Nucleus accumbens (tissue), 56 donors: ENCODE results near the gene ILK.

ENCODE experiments used
- DNase-seq, 56 donors: peaks; one replicate each; lab custom pipeline; 2025; lab: John Stamatoyannopoulos, UW

ILK gene

GRCh38 chr11:6603287-6604080, at the start of gene ILK, which contains the start of gene RRP8:
Gene ILK (plus strand): TSS chr11:6603774. CDS start chr11:6604272, 498 bp downstream.
Gene RRP8 (minus strand): TSS chr11:6603616. CDS start chr11:6603502, 114 bp downstream.
- DNase-seq: peak in 55 of 56 donors; percentile 48 to 92 (median 85)

GRCh38 chr11:6554828-6555706, 48.5 kb upstream of the ILK start:
- DNase-seq: no peak

GRCh38 chr11:6556139-6556949, 47.2 kb upstream of the ILK start:
- DNase-seq: no peak

DNA sequence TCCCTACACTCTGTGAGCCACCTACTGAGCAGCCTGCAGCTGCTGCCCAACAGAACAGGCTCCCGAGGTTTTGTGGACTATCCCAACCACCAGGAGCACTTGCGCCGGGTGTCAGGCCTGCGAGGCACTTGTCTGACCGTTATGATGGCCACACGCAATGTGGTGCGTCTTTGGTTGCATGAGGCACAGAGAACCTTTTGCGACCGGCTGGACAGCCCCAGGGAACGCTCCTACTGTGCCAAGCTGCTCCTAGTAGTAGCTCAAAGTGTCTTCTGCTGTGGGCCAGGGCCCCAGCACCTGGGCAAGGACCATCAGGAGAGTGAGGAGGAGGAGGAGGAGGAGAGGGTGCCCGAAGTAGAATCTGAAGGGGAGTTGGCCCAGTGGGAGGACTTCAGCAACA, 46.5 kb upstream of the ILK start:
- DNase-seq: no peak

DNA sequence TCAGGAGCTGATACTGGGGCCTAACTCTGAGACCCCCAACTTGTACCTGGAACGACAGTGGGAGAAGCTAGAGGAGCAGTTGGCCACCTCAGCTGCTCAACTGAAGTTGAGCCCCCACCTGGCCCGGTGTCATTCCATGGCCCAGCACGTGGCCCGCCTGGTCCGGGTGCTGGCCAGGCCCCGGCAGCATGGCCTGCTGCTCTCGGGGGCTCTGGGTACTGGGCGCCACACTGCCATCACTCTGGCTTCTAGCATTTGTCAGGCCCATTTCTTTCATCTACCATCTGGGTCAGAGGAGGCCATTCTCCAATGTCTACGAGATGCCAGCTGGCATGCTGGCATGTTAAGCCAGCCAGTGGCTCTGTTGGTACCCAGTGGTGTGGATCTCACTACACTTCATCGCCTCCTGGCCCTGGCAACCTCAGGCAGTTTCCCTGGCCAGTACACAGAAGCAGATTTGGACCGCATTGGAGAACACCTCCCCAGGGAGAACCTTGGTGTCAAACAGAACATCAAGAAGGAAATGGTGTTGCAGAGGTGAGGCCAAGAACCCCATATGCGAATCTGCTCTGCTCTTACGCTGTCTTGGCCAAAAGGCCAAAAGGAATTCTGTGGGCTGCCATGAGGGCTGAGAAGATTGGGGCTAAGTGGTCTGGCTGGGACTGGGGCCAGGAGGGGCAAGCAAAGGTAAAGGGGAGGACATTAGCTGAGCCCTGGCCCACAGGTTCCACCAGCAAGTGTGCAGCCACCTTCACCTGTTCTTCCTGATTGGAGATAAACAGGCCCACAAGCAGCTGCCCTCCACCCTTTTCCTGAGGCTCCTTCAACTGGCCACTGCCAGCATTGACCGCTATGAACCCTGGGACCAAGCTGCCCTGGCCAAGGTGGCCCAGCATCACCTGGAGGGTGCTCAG, 45.6 kb upstream of the ILK start:
- DNase-seq: no peak

DNA sequence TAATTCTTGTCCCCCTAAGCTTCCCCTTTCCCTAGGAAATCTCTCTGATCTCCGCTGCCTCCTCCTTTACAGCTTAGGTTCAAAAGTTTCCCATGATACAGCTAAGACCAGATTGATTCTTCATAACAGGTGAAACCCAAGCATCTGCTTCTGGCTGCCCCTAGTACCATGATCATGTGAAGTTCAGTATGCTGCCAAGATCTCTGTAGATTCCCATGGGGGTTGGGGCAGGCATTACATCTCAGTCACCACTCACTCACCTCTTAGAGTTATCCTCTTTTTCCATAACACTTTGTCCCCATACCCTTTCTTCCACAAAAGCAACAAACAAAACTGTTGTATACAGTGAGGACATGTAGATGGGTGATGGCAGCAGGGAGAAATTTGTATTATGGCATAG, 44.2 kb upstream of the ILK start:
- no peak for DNase-seq

- no peak for DNase-seq
Observed at GRCh38 chr11:6561288-6561687, 42.3 kb upstream of the ILK start.

DNA sequence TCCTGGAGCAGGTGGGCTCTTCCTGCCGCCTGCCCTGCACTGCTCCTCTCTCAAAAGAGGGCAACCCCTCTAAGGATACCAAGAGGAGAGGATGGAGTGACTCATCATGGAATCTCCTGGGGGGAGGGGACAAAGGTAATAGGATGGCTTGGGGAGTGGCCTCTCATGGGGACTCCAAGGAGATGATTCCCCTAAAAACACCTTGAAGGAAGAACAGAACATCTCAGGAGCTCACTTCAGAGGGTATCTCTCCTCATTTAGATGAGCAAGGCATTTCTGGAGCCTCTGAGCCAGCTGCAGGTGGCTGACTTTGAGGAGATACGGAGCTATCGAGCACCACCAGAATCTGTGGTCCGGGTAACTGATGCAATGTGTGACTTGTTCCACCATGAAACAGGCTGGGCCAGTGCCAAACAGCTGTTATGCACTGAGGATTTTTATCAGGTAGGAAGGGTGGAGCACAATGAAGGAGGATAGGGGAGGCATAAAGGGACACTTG, 40.4 kb upstream of the ILK start:
- DNase-seq: no peak

DNA sequence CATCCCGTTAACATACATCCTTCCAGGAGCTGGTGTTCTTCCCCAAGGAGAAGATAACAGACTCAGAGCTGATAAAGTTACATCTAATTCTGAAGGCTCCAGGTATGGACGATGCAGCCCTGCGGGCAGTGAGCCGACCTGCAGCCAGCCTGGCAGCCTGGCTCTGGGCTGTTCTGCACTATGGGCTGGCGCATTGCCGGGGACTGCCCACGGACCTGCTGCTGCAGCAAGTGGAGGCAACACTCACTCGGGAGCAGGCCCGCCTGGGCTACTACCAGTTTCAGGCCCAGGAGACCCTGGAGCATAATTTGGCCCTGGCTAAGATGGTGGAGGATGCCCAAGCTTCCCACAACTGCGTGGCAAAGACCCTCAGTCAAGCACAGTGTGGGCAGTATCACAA, 39.9 kb upstream of the ILK start:
- no peak for DNase-seq

GRCh38 chr11:6565325-6565724, 38.2 kb upstream of the ILK start:
- no peak for DNase-seq

DNA sequence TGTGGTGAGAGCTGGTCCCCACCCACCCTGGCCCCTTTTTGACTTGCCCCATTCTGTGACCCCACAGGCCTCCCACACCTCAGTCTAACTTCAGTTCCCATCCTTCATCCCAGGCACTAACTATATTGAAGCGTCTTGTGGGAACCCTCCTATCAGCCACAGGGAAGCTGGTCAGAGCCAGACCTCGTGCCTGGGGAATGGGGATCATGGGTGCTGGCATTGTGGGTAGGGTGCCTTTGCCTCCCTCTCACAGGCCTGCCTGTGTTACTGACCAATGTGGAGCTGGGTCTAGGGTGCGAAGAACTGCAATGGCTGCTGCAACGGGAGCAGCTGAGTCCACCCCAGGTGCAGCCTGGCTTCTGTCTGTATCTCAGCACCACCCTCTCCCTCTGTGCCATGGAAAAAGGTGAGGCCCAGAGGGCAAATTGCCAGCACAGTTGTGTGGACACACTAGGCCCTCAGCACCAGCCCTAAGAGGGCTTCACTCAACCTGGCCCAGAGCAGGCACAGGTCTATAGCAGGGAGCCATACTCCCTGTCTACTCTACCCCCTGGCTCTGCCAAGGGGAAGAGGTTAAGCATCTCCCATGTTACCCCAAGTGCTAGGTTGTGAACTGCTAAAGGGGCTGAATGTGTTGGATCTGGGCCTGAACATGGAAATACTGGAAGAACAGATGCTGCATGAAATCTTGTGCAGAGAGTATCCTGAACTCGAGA, 37.4 kb upstream of the ILK start:
- no peak for DNase-seq

DNA sequence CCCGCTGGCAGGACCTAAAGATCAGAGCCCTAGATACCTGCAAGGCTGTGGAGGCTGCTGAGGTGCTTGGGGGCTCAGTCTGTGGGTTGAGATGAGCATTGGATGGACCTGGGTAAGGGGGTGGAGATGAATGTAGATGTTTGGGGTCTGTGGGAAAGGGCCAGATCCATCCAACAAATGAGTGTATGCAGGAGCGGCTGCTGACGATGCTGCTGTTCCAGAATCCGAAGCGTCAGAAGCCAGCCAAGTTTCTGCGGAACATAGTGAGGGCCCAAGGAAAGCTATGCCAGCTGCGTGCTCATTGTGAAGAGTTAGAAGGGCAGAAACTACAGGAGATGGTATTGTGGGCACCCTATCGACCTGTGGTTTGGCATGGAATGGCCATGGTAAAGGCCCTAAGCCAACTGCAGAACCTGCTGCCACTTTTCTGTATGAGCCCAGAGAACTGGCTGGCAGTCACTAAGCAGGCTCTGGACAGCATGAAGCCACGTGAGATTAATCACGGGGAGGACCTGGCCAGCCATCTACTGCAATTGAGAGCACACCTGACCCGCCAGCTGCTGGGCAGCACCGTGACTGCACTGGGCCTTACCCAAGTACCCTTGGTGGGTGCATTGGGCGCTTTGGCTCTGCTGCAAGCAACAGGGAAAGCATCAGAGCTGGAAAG, 36.7 kb upstream of the ILK start:
- DNase-seq: peak in 4 of 56 donors; percentile 38 to 42 (median 39)

- DNase-seq: no peak
Observed at GRCh38 chr11:6567371-6567745, 36.2 kb upstream of the ILK start.

DNA sequence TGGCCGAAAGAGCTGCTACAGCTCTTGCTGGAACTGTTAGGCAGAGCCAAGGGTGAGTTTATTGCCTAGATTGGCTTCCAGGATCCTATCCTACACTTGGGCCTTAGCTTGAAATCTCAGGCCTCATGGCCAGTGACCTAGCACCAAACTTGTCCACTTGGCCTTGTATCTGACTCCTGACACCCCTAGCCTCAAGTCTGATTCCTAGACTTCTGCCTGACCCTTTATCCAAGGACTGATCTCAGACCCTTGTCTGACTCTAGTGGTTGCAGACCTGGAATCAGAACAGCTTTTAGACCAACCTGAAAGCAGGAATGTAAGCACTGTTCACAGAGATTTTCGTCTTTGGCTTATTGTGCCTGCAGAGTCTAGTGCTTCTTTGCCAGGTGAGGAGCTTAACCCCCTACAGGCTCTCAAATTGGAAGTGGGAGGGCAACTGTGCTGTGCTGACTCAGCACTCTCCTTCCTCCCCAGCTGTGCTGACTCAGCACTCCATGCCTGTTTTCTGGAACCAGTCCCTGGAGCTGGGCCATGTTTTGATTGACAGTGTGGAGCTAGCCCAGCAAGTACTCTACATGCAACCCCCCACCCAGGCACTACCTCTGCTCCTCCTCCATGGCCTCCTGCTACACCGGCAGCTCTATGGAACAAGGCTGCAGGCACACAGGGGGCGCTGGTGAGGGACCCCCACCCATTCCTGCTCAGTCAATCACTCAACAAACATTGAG, 35.2 kb upstream of the ILK start:
- DNase-seq: peak in 25 of 56 donors; percentile 17 to 61 (median 49)

DNA sequence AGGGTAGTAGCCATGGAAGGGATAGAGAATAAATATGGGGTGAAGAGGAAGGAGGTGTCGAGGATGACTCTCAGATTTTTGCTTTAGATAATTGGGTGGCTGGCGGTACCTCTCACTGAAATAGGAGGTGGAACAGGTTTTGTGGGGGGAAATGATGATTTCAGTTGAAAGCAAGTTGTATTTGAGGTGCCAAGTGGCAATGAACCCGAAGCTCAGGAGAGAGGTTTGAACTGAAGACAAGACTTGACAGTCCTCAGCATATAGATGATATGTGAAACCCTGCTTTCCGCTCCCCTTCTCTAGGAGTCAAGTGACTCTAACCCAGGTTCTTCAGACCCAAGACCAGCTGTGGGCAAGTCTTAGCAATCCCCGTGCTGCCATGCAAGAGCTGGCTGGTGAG, 33.9 kb upstream of the ILK start:
- DNase-seq: no peak

GRCh38 chr11:6570691-6571427, 32.7 kb upstream of the ILK start:
- no peak for DNase-seq
